ENCODE data around the gene MNAT1. TPM values are rescaled to one million over a fixed set of nuclear protein-coding genes. Genes with fewer than 3 reads are reported as not detected.

The MNAT1 gene
- total and polyA plus RNA-seq, 9 of the 15 experiments (the other 6 are each of a cell fraction or from before 2014, with no cell fraction given) = 37.8 to 83.3 (median 60.4) TPM

- intact Hi-C loops (cut with micrococcal nuclease) (no loop called here), in situ Hi-C loops (cut with MboI) (no loop called here)
- no peaks in the 10 kb centered on the region for H3K9me3 ChIP-seq (replicated peaks; ENCODE audit: control insufficient read depth, insufficient read depth, low read depth, low read length)
- ChIA-PET CTCF (ENCODE audit: low intra/inter-chr PET ratio) (no interaction called here), POLR2A (no interaction called here)
- no peaks in the 10 kb centered on the region for H3K27me3 ChIP-seq (ENCODE audit: control insufficient read depth in 2 of 2, insufficient read depth in 2 of 2, low read length in 2 of 2)
- no peaks in the 10 kb centered on the region for H3K36me3 ChIP-seq (ENCODE audit: control insufficient read depth, insufficient read depth, low read length)
- H3K9me1 ChIP-seq (ENCODE audit: control insufficient read depth, insufficient read depth, low read length) = no peaks in the 10 kb centered on the region
- no peak overlapping the region for H3K4me3 ChIP-seq
- H3K27ac ChIP-seq (ENCODE audit: extremely low read depth, low read depth, low read length) = no peak overlapping the region
- no peak for ATAC-seq
- H3K4me2 ChIP-seq (ENCODE audit: insufficient read depth, low read length) = no peak overlapping the region
- 44% methylated on average over 3 of the region's 3 CpGs for WGBS (ENCODE audit: insufficient coverage, low coverage, missing lambda C conversion rate)
- H4K20me1 ChIP-seq (replicated peaks; ENCODE audit: control insufficient read depth, insufficient read depth, low read length) = peaks cover 3% of the 10 kb centered on the region; the same call in 1 of the 2 replicates
- no peak for FAIRE-seq
- peaks cover 22% of the 10 kb centered on the region; the same call in 2 of the 3 replicates for H3K79me2 ChIP-seq (ENCODE audit: control insufficient read depth, insufficient read depth, low read length)
- no TSS peak for BruUV-seq (replicated peaks)
- no peaks in the 10 kb centered on the region; a peak in 2 of 5 replicates for H3K4me1 ChIP-seq (replicated peaks in 1 of 2; ENCODE audit: control insufficient read depth in 2 of 2, insufficient read depth in 2 of 2, low read length in 2 of 2)
- no peak overlapping the region for H3K9ac ChIP-seq (ENCODE audit: insufficient read depth in 1 of 2, low read depth in 2 of 2, low read length in 2 of 2)
- no peak overlapping the region for H2AFZ ChIP-seq (ENCODE audit: low read depth, low read length)
- DNase-seq (ENCODE audit: extremely low read depth in 1 of 4, low spot score in 3 of 4) = no peak
- no peak for TF ChIP-seq ZBTB1 (CRISPR knock-in tag; IDR thresholded peaks at IDR 0.05; ENCODE audit: borderline replicate concordance, low read depth)
- no peak for TF ChIP-seq ZNF76 (CRISPR knock-in tag; IDR thresholded peaks at IDR 0.05; ENCODE audit: borderline replicate concordance)
- TF ChIP-seq RAD51 (IDR thresholded peaks at IDR 0.05; ENCODE audit: borderline replicate concordance, low read depth) = no peak
- no peak for TF ChIP-seq FIP1L1 (IDR thresholded peaks at IDR 0.05; ENCODE audit: low read depth, low read length, poor library complexity, severe bottlenecking)
- no peak for TF ChIP-seq NEUROD1 (IDR thresholded peaks at IDR 0.05; ENCODE audit: borderline replicate concordance, low read depth, low read length, partially characterized antibody)
- TF ChIP-seq CHCHD3 (CRISPR knock-in tag; IDR thresholded peaks at IDR 0.05) = no peak
- TF ChIP-seq RBM17 (IDR thresholded peaks at IDR 0.05; ENCODE audit: borderline replicate concordance, low read depth, low read length) = no peak
- no peak for TF ChIP-seq HNRNPH1 (optimal IDR thresholded peaks at IDR 0.05; ENCODE audit: low read depth, low read length)
- TF ChIP-seq FOXK1 (CRISPR knock-in tag; IDR thresholded peaks at IDR 0.05; ENCODE audit: borderline replicate concordance) = no peak
- no peak for TF ChIP-seq ZNF282 (CRISPR knock-in tag; IDR thresholded peaks at IDR 0.05)
- TF ChIP-seq HMBOX1 (IDR thresholded peaks at IDR 0.05) = no peak
- TF ChIP-seq ELK1 (CRISPR knock-in tag; IDR thresholded peaks at IDR 0.05) = no peak
- TF ChIP-seq BCLAF1 (IDR thresholded peaks at IDR 0.05; ENCODE audit: borderline replicate concordance in 1 of 2, control insufficient read depth in 1 of 2, low read depth in 2 of 2, low read length in 1 of 2) = no peak
- no peak for TF ChIP-seq CREB3L1 (IDR thresholded peaks at IDR 0.05; ENCODE audit: borderline replicate concordance, low read depth)
- TF ChIP-seq SUPT5H (IDR thresholded peaks at IDR 0.05) = no peak
Observed at GRCh38 chr14:60760644-60761364, 26.2 kb downstream of the MNAT1 start.

Data from K562 (cell line).